ENCODE measurements around the gene TMEM187. TPM values are rescaled to one million over a fixed set of nuclear protein-coding genes. Genes with fewer than 3 reads are reported as not detected.

Gene TMEM187
- total RNA-seq, 4 donors from 2014 or later, result 2.5 to 4.1 (median 3.8) TPM

GRCh38 chrX:154002215-154002719 lies 29.7 kb downstream of the TMEM187 start:
- H3K4me3 ChIP-seq, result peak overlapping the region in 1 of 4 donors; percentile 21
- H3K4me1 ChIP-seq, result peaks cover 0 to 39% (median 7%) of the 10 kb centered on the region in 3 donors
- no peaks in the 10 kb centered on the region for H3K9me3 ChIP-seq
- no peaks in the 10 kb centered on the region for H3K36me3 ChIP-seq
- no peak for TF ChIP-seq POLR2A (IDR thresholded peaks at IDR 0.05)
- no peak for TF ChIP-seq CTCF (IDR thresholded peaks at IDR 0.05)
- H3K27ac ChIP-seq, result peak overlapping the region; percentile 67 to 84 (median 74)
- H3K27me3 ChIP-seq, result no peaks in the 10 kb centered on the region
- intact Hi-C loops (cut with DNase I), result no loop called here
- WGBS, 2 donors, result 13 to 77% methylated on average over 2 to 3 of the region's 17 CpGs
- DNase-seq, result no peak

- Histone ChIP-seq H3K4me3 (no peak overlapping the region), H3K27ac (no peak overlapping the region), H3K4me1 (peaks cover 0 to 35% (median 7%) of the 10 kb centered on the region in 3 donors), H3K36me3 (no peaks in the 10 kb centered on the region), H3K27me3 (no peaks in the 10 kb centered on the region), H3K9me3 (no peaks in the 10 kb centered on the region)
- no peak for DNase-seq
- TF ChIP-seq POLR2A (IDR thresholded peaks at IDR 0.05) (no peak), CTCF (IDR thresholded peaks at IDR 0.05) (no peak)
- intact Hi-C loops (cut with DNase I), result no loop called here
- WGBS, 2 donors, result 64 to 65% methylated on average over 7 to 11 of the region's 11 CpGs
These were observed 31.8 kb downstream of the TMEM187 start for GRCh38 chrX:154004315-154004714.

- intact Hi-C loops (cut with DNase I), result no loop called here
- no peak for DNase-seq
- WGBS, 2 donors, result 100% methylated on average over 1 of the region's 20 CpGs; no CpG with 5 or more reads in 1 of the 2 donors
- H3K4me1 ChIP-seq, result peaks cover 0 to 10% (median 7%) of the 10 kb centered on the region in 3 donors
- H3K27ac ChIP-seq, result no peak overlapping the region
- H3K27me3 ChIP-seq, result no peaks in the 10 kb centered on the region
- no peak for TF ChIP-seq CTCF (IDR thresholded peaks at IDR 0.05)
- no peak for TF ChIP-seq POLR2A (IDR thresholded peaks at IDR 0.05)
- no peak overlapping the region for H3K4me3 ChIP-seq
- no peaks in the 10 kb centered on the region for H3K9me3 ChIP-seq
- H3K36me3 ChIP-seq, result peaks cover 0 to 17% (median 0%) of the 10 kb centered on the region in 3 donors
These were observed 34.4 kb downstream of the TMEM187 start for GRCh38 chrX:154006947-154007346.

GRCh38 chrX:154008521-154008920 lies 36.0 kb downstream of the TMEM187 start:
- TF ChIP-seq CTCF (IDR thresholded peaks at IDR 0.05) (no peak), POLR2A (IDR thresholded peaks at IDR 0.05) (no peak)
- Histone ChIP-seq H3K9me3 (no peaks in the 10 kb centered on the region), H3K27ac (peak overlapping the region in 2 of 4 donors; percentile 20 to 33), H3K36me3 (peaks cover 0 to 32% (median 0%) of the 10 kb centered on the region in 3 donors), H3K4me3 (no peak overlapping the region), H3K27me3 (peaks cover 0 to 3% (median 0%) of the 10 kb centered on the region in 4 donors), H3K4me1 (peaks cover 0 to 9% (median 0%) of the 10 kb centered on the region in 3 donors)
- DNase-seq, result no peak
- intact Hi-C loops (cut with DNase I), result no loop called here
- 63 to 78% methylated on average over 3 to 4 of the region's 4 CpGs for WGBS, 2 donors

- no peak for DNase-seq
- 63 to 80% methylated on average over 8 to 16 of the region's 18 CpGs for WGBS, 2 donors
- intact Hi-C loops (cut with DNase I), result no loop called here
- Histone ChIP-seq H3K27me3 (peaks cover 0 to 3% (median 0%) of the 10 kb centered on the region in 4 donors), H3K4me1 (peaks cover 0 to 15% (median 0%) of the 10 kb centered on the region in 3 donors), H3K9me3 (no peaks in the 10 kb centered on the region), H3K4me3 (no peak overlapping the region), H3K36me3 (peaks cover 0 to 49% (median 2%) of the 10 kb centered on the region in 3 donors), H3K27ac (no peak overlapping the region)
- TF ChIP-seq POLR2A (IDR thresholded peaks at IDR 0.05) (no peak), CTCF (IDR thresholded peaks at IDR 0.05) (no peak)
These were observed 38.0 kb downstream of the TMEM187 start for GRCh38 chrX:154010330-154011087.

Data from esophagus squamous epithelium (tissue), 5 donors.